Astrocyte (in vitro differentiated cells and primary cell): Measurements from ENCODE around the gene CNN2.

Experiments
- EZH2 ChIP-seq: IDR thresholded peaks from 2 replicates; pipeline ENCODE4 v1.6.1; 2012; ENCODE audit warnings: mild to moderate bottlenecking, low read length, inconsistent platforms; ENCODE audit not compliant: insufficient read depth
- TF ChIP-seq, protein P1 (sequence below): IDR thresholded peaks from 2 replicates; pipeline ENCODE4 v1.5.1; 2011; ENCODE audit warnings: low read depth, mild to moderate bottlenecking, inconsistent platforms, low read length, moderate library complexity; ENCODE audit not compliant: insufficient read depth

DNA sequence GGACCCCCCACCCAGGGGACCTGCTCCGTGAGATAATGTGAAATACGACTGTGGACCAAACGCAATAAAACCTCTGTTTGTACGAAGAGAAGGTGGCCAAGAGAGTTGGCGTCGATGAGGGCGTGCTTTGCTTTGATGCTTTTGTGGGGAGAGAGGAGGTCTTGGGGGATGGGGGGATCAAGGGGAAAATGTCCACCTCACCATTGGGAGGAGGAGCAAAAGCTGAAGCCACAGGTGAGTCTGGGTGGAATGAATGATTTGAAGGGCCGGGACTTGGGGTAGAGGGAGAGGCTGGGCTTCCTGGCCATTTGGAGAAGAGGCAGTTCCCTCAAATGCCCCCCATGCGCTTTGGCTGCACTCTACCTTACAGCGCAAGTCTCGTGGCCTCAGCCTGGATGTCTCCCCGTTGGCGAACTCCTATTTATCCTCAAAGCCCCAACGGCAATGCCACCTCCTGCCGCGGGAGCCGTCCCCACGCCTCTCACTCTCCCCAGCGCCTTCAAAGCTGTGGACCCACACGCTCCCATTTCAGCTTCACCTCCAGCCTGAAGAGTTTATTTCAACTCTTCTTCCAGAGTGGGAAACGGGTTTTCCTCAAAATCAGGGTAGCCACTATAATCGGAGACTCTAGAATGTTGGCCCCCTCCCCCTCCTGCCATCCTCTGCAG lies 12.7 kb downstream of the CNN2 start:
- TF ChIP-seq, protein P1, sequence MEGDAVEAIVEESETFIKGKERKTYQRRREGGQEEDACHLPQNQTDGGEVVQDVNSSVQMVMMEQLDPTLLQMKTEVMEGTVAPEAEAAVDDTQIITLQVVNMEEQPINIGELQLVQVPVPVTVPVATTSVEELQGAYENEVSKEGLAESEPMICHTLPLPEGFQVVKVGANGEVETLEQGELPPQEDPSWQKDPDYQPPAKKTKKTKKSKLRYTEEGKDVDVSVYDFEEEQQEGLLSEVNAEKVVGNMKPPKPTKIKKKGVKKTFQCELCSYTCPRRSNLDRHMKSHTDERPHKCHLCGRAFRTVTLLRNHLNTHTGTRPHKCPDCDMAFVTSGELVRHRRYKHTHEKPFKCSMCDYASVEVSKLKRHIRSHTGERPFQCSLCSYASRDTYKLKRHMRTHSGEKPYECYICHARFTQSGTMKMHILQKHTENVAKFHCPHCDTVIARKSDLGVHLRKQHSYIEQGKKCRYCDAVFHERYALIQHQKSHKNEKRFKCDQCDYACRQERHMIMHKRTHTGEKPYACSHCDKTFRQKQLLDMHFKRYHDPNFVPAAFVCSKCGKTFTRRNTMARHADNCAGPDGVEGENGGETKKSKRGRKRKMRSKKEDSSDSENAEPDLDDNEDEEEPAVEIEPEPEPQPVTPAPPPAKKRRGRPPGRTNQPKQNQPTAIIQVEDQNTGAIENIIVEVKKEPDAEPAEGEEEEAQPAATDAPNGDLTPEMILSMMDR: no peak
- no peak for TF ChIP-seq EZH2
